HepG2 (cell line): Measurements from ENCODE around the gene NUAK1. TPM values are rescaled to one million over a fixed set of nuclear protein-coding genes. Genes with fewer than 3 reads are reported as not detected.

Source experiments
- ATAC-seq: fragments of 200-7000 bp; cut with Tn5 transposase; 3 replicates; pipeline ENCODE4 v1.9.1; 2020; ENCODE audit warnings: mild to moderate bottlenecking, moderate library complexity
- BruUV-seq: library from RNA; stranded (reverse); fragments of 400-500 nt; replicated peaks from 2 replicates; lab custom pipeline; 2021; lab: Mats Ljungman, UMichigan
- CTCF ChIA-PET: fragments of 300-600 bp; formaldehyde crosslinking; extraction: SDS; loops from one replicate; lab custom pipeline; 2021; ENCODE audit warnings: low total read pairs, inconsistent platforms, low intra/inter-chr PET ratio; lab: Yijun Ruan, JAX
- POLR2A ChIA-PET: fragments of 350-600 bp; sonication (Branson Sonifier 250); formaldehyde crosslinking; loops from one replicate; lab custom pipeline; 2020; ENCODE audit warnings: antibody characterized with exemption, inconsistent platforms; lab: Yijun Ruan, JAX
- DNase-seq: peaks from one replicate; pipeline ENCODE4 v3.0.0-alpha.2; 2015; ENCODE audit warnings: low spot score
- FAIRE-seq: peaks from 3 replicates; lab custom pipeline; 2011; peaks lifted over from hg19 to GRCh38; lab: Jason Lieb, UNC
- H2AFZ ChIP-seq: one replicate; pipeline ENCODE4 v1.6.1; 2011; ENCODE audit warnings: low read length, inconsistent platforms
- H3K27ac ChIP-seq: fragments of 300-600 bp; 3 replicates; pipeline ENCODE4 v1.8.0; 2011; ENCODE audit warnings: mixed run types, mild to moderate bottlenecking, mixed read lengths, low read length, inconsistent platforms; ENCODE audit not compliant: insufficient read depth; ENCODE audit errors: extremely low read length
- H3K27me3 ChIP-seq, 2 experiments: fragments of 200-600 bp in 1 of 2; 2 replicates in 1 of 2; 3 replicates in 1 of 2; pipeline versions ENCODE4 v1.6.0 to v1.8.0; 2011; ENCODE audit warnings: low read length in 2 of 2, mild to moderate bottlenecking in 2 of 2, moderate library complexity in 2 of 2, inconsistent platforms in 1 of 2; ENCODE audit not compliant: insufficient read depth in 2 of 2, control insufficient read depth in 1 of 2
- H3K36me3 ChIP-seq, 2 experiments: fragments of 200-600 bp in 1 of 2; replicated peaks in 1 of 2; 2 replicates in 1 of 2; 3 replicates in 1 of 2; pipeline versions ENCODE4 v1.5.1 to v1.8.0; 2011; ENCODE audit warnings: low read length in 2 of 2, inconsistent platforms in 1 of 2; ENCODE audit not compliant: insufficient read depth in 2 of 2, control insufficient read depth in 1 of 2
- H3K4me1 ChIP-seq: 2 replicates; pipeline ENCODE4 v1.5.1; 2012; ENCODE audit warnings: low read length, inconsistent platforms; ENCODE audit not compliant: insufficient read depth
- H3K4me2 ChIP-seq: 2 replicates; pipeline ENCODE4 v1.6.0; 2011; ENCODE audit warnings: low read depth, low read length, inconsistent platforms
- H3K4me3 ChIP-seq, 3 experiments: fragments of 200-600 bp in 1 of 3; sonication (generic), shearing (Covaris generic) in 1 of 3; replicated peaks in 1 of 3; 2 replicates each; pipeline ENCODE4 v1.5.1; 2011 to 2016; ENCODE audit warnings: low read length in 3 of 3, inconsistent platforms in 2 of 3, low read depth in 2 of 3, mild to moderate bottlenecking in 2 of 3, control low read depth in 1 of 3, mixed read lengths in 1 of 3; ENCODE audit not compliant: insufficient read depth in 1 of 3
- H3K79me2 ChIP-seq: one replicate; pipeline ENCODE4 v1.6.1; 2011; ENCODE audit warnings: low read length, inconsistent platforms; ENCODE audit not compliant: insufficient read depth
- H3K9ac ChIP-seq: 2 replicates; pipeline ENCODE4 v1.6.0; 2011; ENCODE audit warnings: mild to moderate bottlenecking, low read depth, low read length, inconsistent platforms; ENCODE audit not compliant: insufficient read depth
- H3K9me3 ChIP-seq: 2 replicates; pipeline ENCODE4 v1.5.1; 2012; ENCODE audit warnings: mild to moderate bottlenecking, low read length
- H4K20me1 ChIP-seq: 2 replicates; pipeline ENCODE4 v1.6.0; 2011; ENCODE audit warnings: inconsistent platforms, mild to moderate bottlenecking, low read length, moderate library complexity; ENCODE audit not compliant: insufficient read depth
- GABPA ChIP-seq, 2 experiments: IDR thresholded peaks; 2 replicates each; pipeline ENCODE4 v1.6.1; 2011 to 2016; ENCODE audit warnings: low read depth in 2 of 2, low read length in 1 of 2, missing biosample characterization in 1 of 2, missing genetic modification characterization in 1 of 2
- HDAC1 ChIP-seq: sonication (generic); formaldehyde crosslinking; IDR thresholded peaks from 2 replicates; pipeline ENCODE4 v1.5.1; 2020; ENCODE audit warnings: mild to moderate bottlenecking, missing genetic modification reagents
- HOXA9 ChIP-seq: sonication (generic); formaldehyde crosslinking; IDR thresholded peaks from 2 replicates; pipeline ENCODE4 v1.8.1; 2022; ENCODE audit warnings: missing genetic modification reagents, mild to moderate bottlenecking, moderate library complexity, borderline replicate concordance
- NCOA1 ChIP-seq: sonication (generic); formaldehyde crosslinking; IDR thresholded peaks from 2 replicates; pipeline ENCODE4 v1.9.0; 2021; ENCODE audit warnings: missing genetic modification reagents
- NR2F6 ChIP-seq, 2 experiments: IDR thresholded peaks; 2 replicates each; pipeline ENCODE4 v1.6.1; 2016; ENCODE audit warnings: antibody characterized with exemption in 1 of 2, mild to moderate bottlenecking in 1 of 2
- REXO4 ChIP-seq: sonication (generic); formaldehyde crosslinking; IDR thresholded peaks from 2 replicates; pipeline ENCODE4 v1.8.0; 2022; ENCODE audit warnings: missing genetic modification reagents, mild to moderate bottlenecking, borderline replicate concordance
- SPEN ChIP-seq: sonication (generic); formaldehyde crosslinking; IDR thresholded peaks from 2 replicates; pipeline ENCODE4 v1.5.1; 2020; ENCODE audit warnings: low read depth, mild to moderate bottlenecking, missing genetic modification reagents
- TAF15 ChIP-seq: fragments of 200-400 bp; formaldehyde crosslinking; IDR thresholded peaks from one replicate; pipeline ENCODE4 v1.6.1; 2018; ENCODE audit warnings: mild to moderate bottlenecking, low read depth, low read length; ENCODE audit not compliant: poor library complexity, severe bottlenecking
- ZBTB38 ChIP-seq: sonication (generic); formaldehyde crosslinking; IDR thresholded peaks from 2 replicates; pipeline ENCODE4 v1.5.1; 2020; ENCODE audit warnings: mild to moderate bottlenecking, missing genetic modification reagents
- ZMYM2 ChIP-seq: sonication (generic); formaldehyde crosslinking; IDR thresholded peaks from 2 replicates; pipeline ENCODE4 v1.8.0; 2022; ENCODE audit warnings: mild to moderate bottlenecking, missing genetic modification reagents
- ZNF225 ChIP-seq: sonication (generic); formaldehyde crosslinking; IDR thresholded peaks from 2 replicates; pipeline ENCODE4 v1.4.0; 2020; ENCODE audit warnings: mild to moderate bottlenecking, missing genetic modification reagents
- ZNF367 ChIP-seq: sonication (generic); formaldehyde crosslinking; IDR thresholded peaks from 2 replicates; pipeline ENCODE4 v1.4.0; 2020; ENCODE audit warnings: missing genetic modification reagents, borderline replicate concordance
- ZSCAN20 ChIP-seq: sonication (generic); formaldehyde crosslinking; IDR thresholded peaks from 2 replicates; pipeline ENCODE4 v1.4.0; 2020; ENCODE audit warnings: missing genetic modification reagents, mild to moderate bottlenecking, borderline replicate concordance
- WGBS: methylation state at CpG from one replicate; pipeline ENCODE4 v1.1.6; 2017; ENCODE audit warnings: low lambda C conversion rate; 5-methylcytosine and 5-hydroxymethylcytosine counted together
- in situ Hi-C: cut with HindIII; loops from 2 replicates; pipeline ENCODE4 v1.10.0; 2017; ENCODE audit warnings: low pct_unique_long_range_greater_than_20kb; ENCODE audit not compliant: extremely low pct_ligation_motif_present
- intact Hi-C: fragments of 100-400 bp; cut with micrococcal nuclease; formaldehyde crosslinking; loops from one replicate; pipeline ENCODE4 v1.10.0; 2022; ENCODE audit not compliant: unreplicated experiment
- polyA plus RNA-seq, 8 experiments: library from polyadenylated mRNA; depleted of rRNA in 3 of 8; stranded (reverse) in 7 of 8; unstranded in 1 of 8; fragments of >200 nt; fragmentation: Illumina TruSeq in 4 of 8; extraction: Trizol in 4 of 8; gene quantifications; 2 replicates each; pipeline versions ENCODE4 v1.2.1 to v1.2.3, GENCODE V29; 2011 to 2016; ENCODE audit warnings: low read depth in 4 of 8, missing spikeins in 1 of 8, mixed read lengths in 1 of 8; ENCODE audit not compliant: insufficient read depth in 1 of 8
- total RNA-seq, 5 experiments: library from RNA; depleted of rRNA; stranded (reverse); fragments of >200 nt; fragmentation: Illumina TruSeq; extraction: Trizol; gene quantifications; 2 replicates each; pipeline ENCODE4 v1.2.3, GENCODE V29; 2016; ENCODE audit warnings: low read depth in 1 of 5
- TF ChIP-seq, protein P1 (sequence below): sonication (generic); formaldehyde crosslinking; IDR thresholded peaks from 2 replicates; pipeline ENCODE4 v1.5.0; 2020; ENCODE audit warnings: mild to moderate bottlenecking, missing genetic modification reagents
- TF ChIP-seq, protein P2 (sequence below): IDR thresholded peaks from 2 replicates; pipeline ENCODE4 v1.4.0; 2020; ENCODE audit warnings: mild to moderate bottlenecking, missing genetic modification reagents
- TF ChIP-seq, protein P3 (sequence below): sonication (generic); formaldehyde crosslinking; IDR thresholded peaks from 2 replicates; pipeline ENCODE4 v1.9.0; 2021; ENCODE audit warnings: missing genetic modification reagents, mild to moderate bottlenecking, borderline replicate concordance

NUAK1 gene
- total and polyA plus RNA-seq, 2 of the 13 experiments (the other 11 are each of a cell fraction or from before 2014, with no cell fraction given), result 1.7 to 1.9 TPM

DNA sequence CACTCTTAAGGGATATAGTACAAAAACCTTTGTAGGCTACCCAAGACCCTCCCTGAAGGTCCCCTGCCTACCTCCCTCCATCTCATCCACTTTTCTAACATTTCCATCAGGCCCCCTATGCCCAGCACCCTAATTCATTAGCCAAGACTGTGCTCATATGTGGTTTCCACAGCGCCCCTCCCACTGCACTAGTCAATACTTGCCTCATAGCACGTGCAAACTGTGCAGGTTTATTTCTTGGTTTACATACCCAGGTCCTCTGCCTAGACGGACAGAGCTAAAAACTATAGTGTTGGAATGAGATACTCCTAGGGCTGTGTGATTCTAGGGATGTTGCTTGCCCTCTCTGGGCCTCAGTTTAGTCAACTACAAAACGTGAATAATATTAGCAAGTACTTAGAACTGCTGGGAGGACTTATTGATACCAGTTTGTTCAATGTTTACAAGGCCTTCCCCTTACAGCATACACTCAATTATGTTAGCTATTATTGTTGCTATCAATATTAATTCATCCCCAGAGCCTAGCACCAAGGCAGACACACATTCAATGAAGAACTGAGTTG is 50.4 kb downstream of the NUAK1 start (continued):
- no peak for TF ChIP-seq GABPA (IDR thresholded peaks at IDR 0.05; ENCODE audit: low read depth, low read length)
- TF ChIP-seq GABPA (CRISPR knock-in tag; IDR thresholded peaks at IDR 0.05; ENCODE audit: low read depth), result no peak
- no peak for TF ChIP-seq ZMYM2 (CRISPR knock-in tag)
- no peak for TF ChIP-seq HDAC1
- TF ChIP-seq ZSCAN20 (CRISPR knock-in tag), result no peak
- TF ChIP-seq ZNF225 (CRISPR knock-in tag), result no peak
- no peak for TF ChIP-seq TAF15
- TF ChIP-seq, protein P1, sequence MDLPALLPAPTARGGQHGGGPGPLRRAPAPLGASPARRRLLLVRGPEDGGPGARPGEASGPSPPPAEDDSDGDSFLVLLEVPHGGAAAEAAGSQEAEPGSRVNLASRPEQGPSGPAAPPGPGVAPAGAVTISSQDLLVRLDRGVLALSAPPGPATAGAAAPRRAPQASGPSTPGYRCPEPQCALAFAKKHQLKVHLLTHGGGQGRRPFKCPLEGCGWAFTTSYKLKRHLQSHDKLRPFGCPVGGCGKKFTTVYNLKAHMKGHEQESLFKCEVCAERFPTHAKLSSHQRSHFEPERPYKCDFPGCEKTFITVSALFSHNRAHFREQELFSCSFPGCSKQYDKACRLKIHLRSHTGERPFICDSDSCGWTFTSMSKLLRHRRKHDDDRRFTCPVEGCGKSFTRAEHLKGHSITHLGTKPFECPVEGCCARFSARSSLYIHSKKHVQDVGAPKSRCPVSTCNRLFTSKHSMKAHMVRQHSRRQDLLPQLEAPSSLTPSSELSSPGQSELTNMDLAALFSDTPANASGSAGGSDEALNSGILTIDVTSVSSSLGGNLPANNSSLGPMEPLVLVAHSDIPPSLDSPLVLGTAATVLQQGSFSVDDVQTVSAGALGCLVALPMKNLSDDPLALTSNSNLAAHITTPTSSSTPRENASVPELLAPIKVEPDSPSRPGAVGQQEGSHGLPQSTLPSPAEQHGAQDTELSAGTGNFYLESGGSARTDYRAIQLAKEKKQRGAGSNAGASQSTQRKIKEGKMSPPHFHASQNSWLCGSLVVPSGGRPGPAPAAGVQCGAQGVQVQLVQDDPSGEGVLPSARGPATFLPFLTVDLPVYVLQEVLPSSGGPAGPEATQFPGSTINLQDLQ, result no peak

DNA sequence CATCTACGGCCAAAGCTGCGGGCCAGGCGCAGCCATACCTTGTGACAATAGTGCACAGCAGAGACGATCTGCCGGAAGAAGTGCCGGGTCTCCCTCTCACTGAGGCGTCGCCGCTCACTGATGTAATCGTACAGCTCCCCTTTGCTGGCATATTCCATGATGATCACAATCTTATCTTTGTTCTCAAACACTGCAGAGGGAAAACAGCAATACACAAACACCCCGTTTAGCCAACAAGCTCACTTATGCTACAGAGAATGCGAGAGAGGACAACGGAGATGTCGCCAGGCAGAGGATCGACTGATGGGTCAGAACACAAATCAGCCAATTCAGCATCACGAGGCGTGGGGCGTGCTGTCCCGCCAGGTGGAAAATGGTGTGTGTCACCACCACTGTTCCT is 52.1 kb downstream of the NUAK1 start:
- Histone ChIP-seq H3K4me1 (peaks cover 22% of the 10 kb centered on the region), H3K27me3 (no peaks in the 10 kb centered on the region), H3K4me2 (no peak overlapping the region), H2AFZ (no peak overlapping the region), H3K79me2 (no peaks in the 10 kb centered on the region), H3K9me3 (no peaks in the 10 kb centered on the region), H3K4me3 (no peak overlapping the region), H3K36me3 (no peaks in the 10 kb centered on the region), H4K20me1 (no peaks in the 10 kb centered on the region), H3K9ac (no peak overlapping the region), H3K27ac (no peak overlapping the region)
- ChIA-PET CTCF (no interaction called here), POLR2A (no interaction called here)
- 94% methylated on average over 19 of the region's 19 CpGs for WGBS
- in situ Hi-C loops (loop anchor here (10.0 kb wide), 1 partner anchor 48 kb away; the partner anchor contains the start of gene NUAK1), intact Hi-C loops (no loop called here)
- no peak for FAIRE-seq
- no peak for DNase-seq
- no peak for ATAC-seq
- no TSS peak for BruUV-seq
- TF ChIP-seq NR2F6 (IDR thresholded peaks at IDR 0.05), result no peak
- TF ChIP-seq NR2F6 (CRISPR knock-in tag; IDR thresholded peaks at IDR 0.05), result no peak
- no peak for TF ChIP-seq NCOA1 (CRISPR knock-in tag)
- TF ChIP-seq, protein P2, sequence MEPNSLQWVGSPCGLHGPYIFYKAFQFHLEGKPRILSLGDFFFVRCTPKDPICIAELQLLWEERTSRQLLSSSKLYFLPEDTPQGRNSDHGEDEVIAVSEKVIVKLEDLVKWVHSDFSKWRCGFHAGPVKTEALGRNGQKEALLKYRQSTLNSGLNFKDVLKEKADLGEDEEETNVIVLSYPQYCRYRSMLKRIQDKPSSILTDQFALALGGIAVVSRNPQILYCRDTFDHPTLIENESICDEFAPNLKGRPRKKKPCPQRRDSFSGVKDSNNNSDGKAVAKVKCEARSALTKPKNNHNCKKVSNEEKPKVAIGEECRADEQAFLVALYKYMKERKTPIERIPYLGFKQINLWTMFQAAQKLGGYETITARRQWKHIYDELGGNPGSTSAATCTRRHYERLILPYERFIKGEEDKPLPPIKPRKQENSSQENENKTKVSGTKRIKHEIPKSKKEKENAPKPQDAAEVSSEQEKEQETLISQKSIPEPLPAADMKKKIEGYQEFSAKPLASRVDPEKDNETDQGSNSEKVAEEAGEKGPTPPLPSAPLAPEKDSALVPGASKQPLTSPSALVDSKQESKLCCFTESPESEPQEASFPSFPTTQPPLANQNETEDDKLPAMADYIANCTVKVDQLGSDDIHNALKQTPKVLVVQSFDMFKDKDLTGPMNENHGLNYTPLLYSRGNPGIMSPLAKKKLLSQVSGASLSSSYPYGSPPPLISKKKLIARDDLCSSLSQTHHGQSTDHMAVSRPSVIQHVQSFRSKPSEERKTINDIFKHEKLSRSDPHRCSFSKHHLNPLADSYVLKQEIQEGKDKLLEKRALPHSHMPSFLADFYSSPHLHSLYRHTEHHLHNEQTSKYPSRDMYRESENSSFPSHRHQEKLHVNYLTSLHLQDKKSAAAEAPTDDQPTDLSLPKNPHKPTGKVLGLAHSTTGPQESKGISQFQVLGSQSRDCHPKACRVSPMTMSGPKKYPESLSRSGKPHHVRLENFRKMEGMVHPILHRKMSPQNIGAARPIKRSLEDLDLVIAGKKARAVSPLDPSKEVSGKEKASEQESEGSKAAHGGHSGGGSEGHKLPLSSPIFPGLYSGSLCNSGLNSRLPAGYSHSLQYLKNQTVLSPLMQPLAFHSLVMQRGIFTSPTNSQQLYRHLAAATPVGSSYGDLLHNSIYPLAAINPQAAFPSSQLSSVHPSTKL (CRISPR knock-in tag), result no peak
- TF ChIP-seq HOXA9, result no peak
- no peak for TF ChIP-seq ZNF367 (CRISPR knock-in tag)
- TF ChIP-seq, protein P3, sequence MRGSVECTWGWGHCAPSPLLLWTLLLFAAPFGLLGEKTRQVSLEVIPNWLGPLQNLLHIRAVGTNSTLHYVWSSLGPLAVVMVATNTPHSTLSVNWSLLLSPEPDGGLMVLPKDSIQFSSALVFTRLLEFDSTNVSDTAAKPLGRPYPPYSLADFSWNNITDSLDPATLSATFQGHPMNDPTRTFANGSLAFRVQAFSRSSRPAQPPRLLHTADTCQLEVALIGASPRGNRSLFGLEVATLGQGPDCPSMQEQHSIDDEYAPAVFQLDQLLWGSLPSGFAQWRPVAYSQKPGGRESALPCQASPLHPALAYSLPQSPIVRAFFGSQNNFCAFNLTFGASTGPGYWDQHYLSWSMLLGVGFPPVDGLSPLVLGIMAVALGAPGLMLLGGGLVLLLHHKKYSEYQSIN (CRISPR knock-in tag), result no peak
- TF ChIP-seq REXO4 (CRISPR knock-in tag), result no peak
- TF ChIP-seq SPEN (CRISPR knock-in tag), result no peak
- TF ChIP-seq ZBTB38, result no peak
